Tibial nerve (tissue), 4 donors: Measurements from ENCODE around the gene ZNF624.
"Not testable (repeated sequence)": the region's sequence is repeated elsewhere in the genome, so short reads cannot be mapped to it uniquely, and the experiment has no call there.

Source experiments
- CTCF ChIP-seq, 5 experiments: fragments of 200-600 bp in 3 of 5; fragments of 450-650 bp in 2 of 5; sonication (generic) in 3 of 5; IDR thresholded peaks; one replicate each; pipeline ENCODE4 v1.5.1; 2016 to 2019; ENCODE audit warnings: antibody characterized with exemption in 5 of 5, mild to moderate bottlenecking in 3 of 5, moderate library complexity in 2 of 5
- EP300 ChIP-seq, 2 donors: sonication (generic); formaldehyde crosslinking; IDR thresholded peaks; one replicate each; pipeline ENCODE4 v1.6.1; 2017; ENCODE audit warnings: antibody characterized with exemption in 2 of 2, mild to moderate bottlenecking in 1 of 2
- POLR2A ChIP-seq, 2 donors: fragments of 450-650 bp; IDR thresholded peaks; one replicate each; pipeline ENCODE4 v1.6.1; 2017; ENCODE audit warnings: antibody characterized with exemption in 2 of 2, mild to moderate bottlenecking in 2 of 2, moderate library complexity in 2 of 2

GRCh38 chr17:16683290-16684138 lies 29.9 kb upstream of the ZNF624 start:
- not testable (repeated sequence) for TF ChIP-seq CTCF, POLR2A, EP300 (IDR thresholded peaks at IDR 0.05)
